ENCODE measurements around the gene CRYL1. TPM values are rescaled to one million over a fixed set of nuclear protein-coding genes. Genes with fewer than 3 reads are reported as not detected.
"Not testable (repeated sequence)": the region's sequence is repeated elsewhere in the genome, so short reads cannot be mapped to it uniquely, and the experiment has no call there.

CRYL1 gene
- total and polyA plus RNA-seq, 2 experiments from 2014 or later: 65.5 to 66.2 TPM

DNA sequence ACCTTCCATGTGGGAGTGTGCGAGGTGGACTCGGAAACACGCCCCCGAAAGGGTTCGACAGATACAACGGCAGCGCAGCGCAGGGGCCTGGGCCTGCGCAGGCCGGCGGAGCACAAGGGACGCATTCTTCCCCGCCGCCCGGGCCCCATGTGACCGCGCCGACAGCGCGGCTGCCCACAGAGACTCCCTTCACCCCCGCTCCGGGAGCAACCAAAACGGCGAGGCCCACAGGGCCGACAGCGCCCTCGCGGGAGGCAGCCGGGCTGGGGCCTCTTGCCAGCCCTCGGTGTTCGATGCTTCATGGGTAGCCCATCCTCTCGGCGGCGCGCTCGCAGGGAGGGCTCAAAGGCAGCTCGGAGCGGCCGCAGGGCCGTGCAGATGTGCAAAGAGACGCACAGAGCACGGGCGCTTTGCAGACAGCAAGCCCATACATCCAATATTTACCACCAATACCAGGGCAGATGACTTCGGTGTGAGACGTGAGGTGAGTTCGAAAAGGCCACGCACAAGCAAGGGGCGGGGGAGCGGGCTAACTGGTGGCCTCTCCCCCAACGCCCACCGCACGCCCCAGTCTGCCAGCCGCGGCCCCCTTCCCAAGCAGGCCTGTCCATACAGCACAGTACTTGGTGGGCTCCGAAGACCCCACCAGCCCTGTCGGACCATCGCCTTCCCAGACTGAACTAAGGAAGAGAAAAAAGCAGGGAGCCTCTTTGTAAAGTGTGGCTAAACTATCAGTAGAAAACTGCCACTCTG is 89.9 kb downstream of the CRYL1 start:
- Histone ChIP-seq H3K9me3 (ENCODE audit: low read depth) (no peaks in the 10 kb centered on the region), H3K27ac (no peak overlapping the region), H2AFZ (no peak overlapping the region), H3K9me2 (replicated peaks; ENCODE audit: insufficient read depth) (no peaks in the 10 kb centered on the region), H3K36me3 (replicated peaks; ENCODE audit: insufficient read depth, low read depth) (no peaks in the 10 kb centered on the region), H3K4me1 (ENCODE audit: insufficient read depth) (no peaks in the 10 kb centered on the region), H3K27me3 (no peaks in the 10 kb centered on the region), H3K4me3 (no peak overlapping the region), H3K4me2 (no peak overlapping the region), H4K20me1 (ENCODE audit: insufficient read depth, poor library complexity, severe bottlenecking) (no peaks in the 10 kb centered on the region), H3K79me2 (no peaks in the 10 kb centered on the region)
- WGBS (ENCODE audit: low lambda C conversion rate, missing lambda C conversion rate): 96% methylated on average over 45 of the region's 57 CpGs
- no peak for DNase-seq (ENCODE audit: low spot score)
- TF ChIP-seq, protein P1, sequence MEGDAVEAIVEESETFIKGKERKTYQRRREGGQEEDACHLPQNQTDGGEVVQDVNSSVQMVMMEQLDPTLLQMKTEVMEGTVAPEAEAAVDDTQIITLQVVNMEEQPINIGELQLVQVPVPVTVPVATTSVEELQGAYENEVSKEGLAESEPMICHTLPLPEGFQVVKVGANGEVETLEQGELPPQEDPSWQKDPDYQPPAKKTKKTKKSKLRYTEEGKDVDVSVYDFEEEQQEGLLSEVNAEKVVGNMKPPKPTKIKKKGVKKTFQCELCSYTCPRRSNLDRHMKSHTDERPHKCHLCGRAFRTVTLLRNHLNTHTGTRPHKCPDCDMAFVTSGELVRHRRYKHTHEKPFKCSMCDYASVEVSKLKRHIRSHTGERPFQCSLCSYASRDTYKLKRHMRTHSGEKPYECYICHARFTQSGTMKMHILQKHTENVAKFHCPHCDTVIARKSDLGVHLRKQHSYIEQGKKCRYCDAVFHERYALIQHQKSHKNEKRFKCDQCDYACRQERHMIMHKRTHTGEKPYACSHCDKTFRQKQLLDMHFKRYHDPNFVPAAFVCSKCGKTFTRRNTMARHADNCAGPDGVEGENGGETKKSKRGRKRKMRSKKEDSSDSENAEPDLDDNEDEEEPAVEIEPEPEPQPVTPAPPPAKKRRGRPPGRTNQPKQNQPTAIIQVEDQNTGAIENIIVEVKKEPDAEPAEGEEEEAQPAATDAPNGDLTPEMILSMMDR (IDR thresholded peaks at IDR 0.05; ENCODE audit: poor library complexity): no peak
- TF ChIP-seq EZH2phosphoT487 (IDR thresholded peaks at IDR 0.05; ENCODE audit: low read depth, severe bottlenecking, unreplicated experiment): no peak
- no peak for TF ChIP-seq EZH2 (IDR thresholded peaks at IDR 0.05; ENCODE audit: borderline replicate concordance)

DNA sequence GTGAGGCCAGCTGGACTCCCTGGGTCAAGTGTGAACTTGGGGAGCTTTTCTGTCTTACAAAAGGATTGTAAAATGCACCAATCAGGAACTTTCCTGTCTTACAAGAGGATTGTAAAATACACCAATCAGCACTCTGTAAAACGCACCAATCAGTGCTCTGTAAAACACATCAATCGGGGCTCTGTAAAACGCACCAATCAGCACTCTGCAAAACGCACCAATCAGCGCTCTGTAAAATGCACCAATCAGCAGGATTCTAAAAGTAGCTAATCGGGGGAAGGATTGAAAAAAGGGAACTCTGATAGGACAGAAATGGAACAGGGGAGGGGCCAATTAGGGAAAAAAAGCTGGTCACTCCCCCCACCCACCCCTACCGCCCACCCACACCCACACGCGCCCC is 91.4 kb downstream of the CRYL1 start:
- not testable (repeated sequence) for H2AFZ ChIP-seq; H3K4me2 ChIP-seq; H4K20me1 ChIP-seq (ENCODE audit: insufficient read depth, poor library complexity, severe bottlenecking); H3K36me3 ChIP-seq (replicated peaks; ENCODE audit: insufficient read depth, low read depth); H3K4me1 ChIP-seq (ENCODE audit: insufficient read depth); H3K27ac ChIP-seq; H3K27me3 ChIP-seq; H3K9me3 ChIP-seq (ENCODE audit: low read depth); H3K4me3 ChIP-seq; H3K79me2 ChIP-seq; DNase-seq (ENCODE audit: low spot score); H3K9me2 ChIP-seq (replicated peaks; ENCODE audit: insufficient read depth)
- 92% methylated on average over 9 of the region's 9 CpGs for WGBS (ENCODE audit: low lambda C conversion rate, missing lambda C conversion rate)

DNA sequence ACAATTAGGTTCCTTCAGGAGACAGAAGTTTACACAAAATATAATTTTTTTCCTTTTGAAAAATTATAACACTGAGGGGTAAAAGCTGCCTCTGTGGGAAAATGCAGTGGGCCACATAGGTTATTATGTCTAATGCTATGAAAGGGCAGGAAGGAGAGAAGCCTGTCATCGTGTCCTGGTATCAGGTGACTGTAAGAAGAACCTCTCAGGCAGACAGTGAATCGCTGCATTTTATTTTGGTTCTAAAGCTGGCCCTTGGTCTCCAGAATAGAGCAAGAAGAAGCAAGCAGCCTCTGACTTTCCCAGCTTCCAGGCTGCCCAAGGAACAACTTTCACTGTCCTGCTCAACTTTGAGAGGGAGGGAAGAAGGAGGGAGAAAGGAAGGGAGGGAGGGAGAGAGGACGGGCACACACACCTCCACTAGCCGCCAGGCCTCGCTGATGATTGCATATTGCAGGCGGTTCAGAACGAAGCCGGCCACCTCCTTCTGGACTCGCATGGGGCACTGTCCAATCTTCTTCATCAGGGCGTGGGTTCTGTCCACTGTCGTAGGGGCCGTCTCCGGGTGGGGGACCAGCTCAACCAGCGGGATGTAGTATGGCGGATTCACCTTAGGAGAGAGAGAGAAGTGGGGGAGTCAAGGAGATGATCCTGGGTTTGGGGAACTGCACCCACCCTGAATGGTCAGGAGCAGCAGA is 93.8 kb downstream of the CRYL1 start:
- Histone ChIP-seq H2AFZ (no peak overlapping the region), H3K9me3 (ENCODE audit: low read depth) (no peaks in the 10 kb centered on the region), H3K9me2 (replicated peaks; ENCODE audit: insufficient read depth) (no peaks in the 10 kb centered on the region), H3K4me1 (ENCODE audit: insufficient read depth) (no peaks in the 10 kb centered on the region), H3K27me3 (no peaks in the 10 kb centered on the region), H3K27ac (no peak overlapping the region), H3K4me3 (no peak overlapping the region), H3K79me2 (no peaks in the 10 kb centered on the region), H3K4me2 (no peak overlapping the region), H3K36me3 (replicated peaks; ENCODE audit: insufficient read depth, low read depth) (no peaks in the 10 kb centered on the region), H4K20me1 (ENCODE audit: insufficient read depth, poor library complexity, severe bottlenecking) (no peaks in the 10 kb centered on the region)
- 90% methylated on average over 14 of the region's 15 CpGs for whole genome bisulfite sequencing (ENCODE audit: low lambda C conversion rate, missing lambda C conversion rate)
- no peak for TF ChIP-seq EZH2phosphoT487 (IDR thresholded peaks at IDR 0.05; ENCODE audit: low read depth, severe bottlenecking, unreplicated experiment)
- TF ChIP-seq EZH2 (IDR thresholded peaks at IDR 0.05; ENCODE audit: borderline replicate concordance): no peak
- TF ChIP-seq, protein P1 (IDR thresholded peaks at IDR 0.05; ENCODE audit: poor library complexity): no peak
- no peak for DNase-seq (ENCODE audit: low spot score)

DNA sequence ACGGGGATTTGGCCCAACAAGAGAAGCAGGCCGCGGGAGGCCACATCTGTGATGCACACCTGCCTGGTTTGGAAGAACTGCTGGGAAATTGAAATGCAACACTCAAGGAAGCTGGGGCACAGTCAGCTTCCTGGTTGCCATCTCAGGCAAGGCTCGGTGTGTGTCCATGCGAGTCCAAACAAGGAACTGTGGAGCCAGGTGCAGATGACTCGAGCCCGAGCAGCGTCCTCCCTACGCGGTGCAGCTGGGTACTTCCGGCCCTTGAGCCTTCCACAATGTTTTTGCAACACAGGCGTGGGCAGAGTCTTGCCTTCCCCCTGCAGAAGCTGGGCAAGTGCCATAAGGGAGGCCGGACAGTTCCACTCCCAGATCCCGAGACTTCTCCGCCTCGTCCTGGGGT is 94.6 kb downstream of the CRYL1 start:
- Histone ChIP-seq H4K20me1 (ENCODE audit: insufficient read depth, poor library complexity, severe bottlenecking) (no peaks in the 10 kb centered on the region), H3K27ac (no peak overlapping the region), H3K36me3 (replicated peaks; ENCODE audit: insufficient read depth, low read depth) (no peaks in the 10 kb centered on the region), H2AFZ (no peak overlapping the region), H3K27me3 (no peaks in the 10 kb centered on the region), H3K79me2 (no peaks in the 10 kb centered on the region), H3K4me2 (no peak overlapping the region), H3K9me2 (replicated peaks; ENCODE audit: insufficient read depth) (no peaks in the 10 kb centered on the region), H3K9me3 (ENCODE audit: low read depth) (no peaks in the 10 kb centered on the region), H3K4me3 (no peak overlapping the region), H3K4me1 (ENCODE audit: insufficient read depth) (peaks cover under 1% of the 10 kb centered on the region)
- TF ChIP-seq EZH2phosphoT487 (IDR thresholded peaks at IDR 0.05; ENCODE audit: low read depth, severe bottlenecking, unreplicated experiment) (no peak), EZH2 (IDR thresholded peaks at IDR 0.05; ENCODE audit: borderline replicate concordance) (no peak)
- TF ChIP-seq, protein P1 (IDR thresholded peaks at IDR 0.05; ENCODE audit: poor library complexity): no peak
- no peak for DNase-seq (ENCODE audit: low spot score)
- WGBS (ENCODE audit: low lambda C conversion rate, missing lambda C conversion rate): 95% methylated on average over 16 of the region's 16 CpGs
